H9 (cell line): ENCODE results near the gene SGSM2. TPM values are rescaled to one million over a fixed set of nuclear protein-coding genes. Genes with fewer than 3 reads are reported as not detected.

Source experiments
- DNase-seq: peaks from one replicate; pipeline ENCODE4 v3.0.0-alpha.2; 2017
- H2AFZ ChIP-seq: one replicate; pipeline ENCODE4 v1.6.1; 2013; ENCODE audit warnings: mild to moderate bottlenecking, low read length, control low read depth, moderate library complexity
- H2AK5ac ChIP-seq: 2 replicates; pipeline ENCODE4 v1.6.1; 2013; ENCODE audit warnings: low read length, control low read depth, mixed read lengths; ENCODE audit not compliant: insufficient read length
- H2BK120ac ChIP-seq: one replicate; pipeline ENCODE4 v1.6.1; 2013; ENCODE audit warnings: low read depth, mild to moderate bottlenecking, low read length, control low read depth, inconsistent platforms; ENCODE audit not compliant: poor library complexity, severe bottlenecking
- H2BK12ac ChIP-seq: 2 replicates; pipeline ENCODE4 v1.6.1; 2013; ENCODE audit warnings: low read length, control low read depth, mixed read lengths, low read depth; ENCODE audit not compliant: insufficient read length
- H2BK15ac ChIP-seq: 2 replicates; pipeline ENCODE4 v1.6.1; 2013; ENCODE audit warnings: low read depth, low read length, control low read depth
- H2BK20ac ChIP-seq: one replicate; pipeline ENCODE4 v1.6.1; 2013; ENCODE audit warnings: low read depth, mild to moderate bottlenecking, low read length, control low read depth, inconsistent platforms; ENCODE audit not compliant: poor library complexity, severe bottlenecking
- H2BK5ac ChIP-seq: 2 replicates; pipeline ENCODE4 v1.6.1; 2013; ENCODE audit warnings: low read length, control low read depth, mixed read lengths; ENCODE audit not compliant: insufficient read length
- H3K14ac ChIP-seq: 2 replicates; pipeline ENCODE4 v1.6.1; 2013; ENCODE audit warnings: low read length, control low read depth; ENCODE audit not compliant: insufficient read depth
- H3K18ac ChIP-seq: 2 replicates; pipeline ENCODE4 v1.6.1; 2013; ENCODE audit warnings: low read depth, mild to moderate bottlenecking, mixed read lengths, low read length, control low read depth; ENCODE audit not compliant: insufficient read length
- H3K23ac ChIP-seq: 2 replicates; pipeline ENCODE4 v1.6.1; 2013; ENCODE audit warnings: low read length, control low read depth, mixed read lengths, low read depth; ENCODE audit not compliant: insufficient read length
- H3K23me2 ChIP-seq: 2 replicates; pipeline ENCODE4 v1.6.1; 2013; ENCODE audit warnings: low read depth, mild to moderate bottlenecking, mixed read lengths, low read length, control low read depth; ENCODE audit not compliant: insufficient read length, poor library complexity, severe bottlenecking
- H3K27ac ChIP-seq: 2 replicates; pipeline ENCODE4 v1.5.1; 2013; ENCODE audit warnings: low read length, control low read depth, mixed read lengths, low read depth; ENCODE audit not compliant: insufficient read length
- H3K27me3 ChIP-seq: 2 replicates; pipeline ENCODE4 v1.6.1; 2013; ENCODE audit warnings: low read length, control low read depth, inconsistent platforms; ENCODE audit not compliant: insufficient read depth
- H3K4ac ChIP-seq: 2 replicates; pipeline ENCODE4 v1.6.1; 2013; ENCODE audit warnings: low read depth, mild to moderate bottlenecking, control low read depth, inconsistent platforms, low read length, moderate library complexity
- H3K4me1 ChIP-seq: 2 replicates; pipeline ENCODE4 v1.6.1; 2013; ENCODE audit warnings: low read length, control low read depth, inconsistent platforms; ENCODE audit not compliant: insufficient read depth
- H3K4me2 ChIP-seq: 2 replicates; pipeline ENCODE4 v1.6.1; 2013; ENCODE audit warnings: low read length, control low read depth, mixed read lengths; ENCODE audit not compliant: insufficient read length, insufficient read depth
- H3K56ac ChIP-seq: 2 replicates; pipeline ENCODE4 v1.6.1; 2013; ENCODE audit warnings: low read depth, mild to moderate bottlenecking, mixed read lengths, low read length, control low read depth; ENCODE audit not compliant: insufficient read length
- H3K79me1 ChIP-seq: 2 replicates; pipeline ENCODE4 v1.6.1; 2013; ENCODE audit warnings: low read depth, mild to moderate bottlenecking, moderate library complexity, low read length, control low read depth, inconsistent platforms; ENCODE audit not compliant: insufficient read depth, poor library complexity, severe bottlenecking
- H3K79me2 ChIP-seq: 2 replicates; pipeline ENCODE4 v1.6.1; 2013; ENCODE audit warnings: low read length, control low read depth, inconsistent platforms; ENCODE audit not compliant: insufficient read depth
- H3K9ac ChIP-seq: 2 replicates; pipeline ENCODE4 v1.6.1; 2013; ENCODE audit warnings: low read length, control low read depth, mixed read lengths; ENCODE audit not compliant: insufficient read length; ENCODE audit errors: extremely low read depth
- H3K9me3 ChIP-seq: one replicate; pipeline ENCODE4 v1.6.1; 2013; ENCODE audit warnings: low read depth, low read length, inconsistent platforms; ENCODE audit not compliant: control insufficient read depth
- H3T11ph ChIP-seq: one replicate; pipeline ENCODE4 v1.6.1; 2013; ENCODE audit warnings: mild to moderate bottlenecking, low read length, control low read depth, inconsistent platforms
- H4K20me1 ChIP-seq: one replicate; pipeline ENCODE4 v1.6.1; 2013; ENCODE audit not compliant: control insufficient read depth, insufficient read length, insufficient read depth
- H4K5ac ChIP-seq: 2 replicates; pipeline ENCODE4 v1.6.1; 2013; ENCODE audit warnings: low read depth, mild to moderate bottlenecking, mixed read lengths, low read length, control low read depth; ENCODE audit not compliant: insufficient read length
- H4K8ac ChIP-seq: replicated peaks from 2 replicates; pipeline ENCODE4 v1.6.1; 2013; ENCODE audit warnings: low read length, control low read depth, mixed read lengths, low read depth; ENCODE audit not compliant: insufficient read length
- H4K91ac ChIP-seq: 2 replicates; pipeline ENCODE4 v1.6.1; 2013; ENCODE audit warnings: low read depth, mild to moderate bottlenecking, moderate library complexity, mixed read lengths, low read length, control low read depth; ENCODE audit not compliant: insufficient read length
- H3K27ac Mint-ChIP-seq, 3 experiments: 2 replicates in 2 of 3; 3 replicates in 1 of 3; pipeline ENCODE4 v1.8.0; 2020 to 2021; ENCODE audit warnings: mixed read lengths in 3 of 3, mild to moderate bottlenecking in 1 of 3, moderate library complexity in 1 of 3
- H3K27me3 Mint-ChIP-seq: 2 replicates; pipeline ENCODE4 v1.8.0; 2021; ENCODE audit warnings: low read depth, mild to moderate bottlenecking, moderate library complexity, mixed read lengths
- H3K36me3 Mint-ChIP-seq, 3 experiments: 2 replicates in 2 of 3; 3 replicates in 1 of 3; pipeline ENCODE4 v1.8.0; 2020 to 2021; ENCODE audit warnings: low read depth in 3 of 3, mixed read lengths in 3 of 3; ENCODE audit not compliant: insufficient read depth in 1 of 3
- H3K4me1 Mint-ChIP-seq, 2 experiments: 2 replicates each; pipeline ENCODE4 v1.8.0; 2020; ENCODE audit warnings: mixed read lengths in 2 of 2
- H3K4me3 Mint-ChIP-seq, 2 experiments: 2 replicates in 1 of 2; 3 replicates in 1 of 2; pipeline ENCODE4 v1.8.0; 2020 to 2021; ENCODE audit warnings: mild to moderate bottlenecking in 2 of 2, mixed read lengths in 2 of 2, moderate library complexity in 1 of 2
- H3K9me3 Mint-ChIP-seq, 2 experiments: 2 replicates in 1 of 2; 3 replicates in 1 of 2; pipeline ENCODE4 v1.8.0; 2020; ENCODE audit warnings: mild to moderate bottlenecking in 2 of 2, mixed read lengths in 2 of 2, moderate library complexity in 1 of 2
- CTCF ChIP-seq: fragments of 200-600 bp; sonication (generic); conservative IDR thresholded peaks from 3 replicates; pipeline ENCODE4 v1.8.0; 2021; ENCODE audit warnings: antibody characterized with exemption, mild to moderate bottlenecking
- WGBS: extraction: QIAGEN DNeasy Blood & Tissue Kit; methylation state at CpG from one replicate; pipeline ENCODE4 v1.1.7; 2013; ENCODE audit warnings: missing lambda C conversion rate, low lambda C conversion rate, mixed read lengths; ENCODE audit not compliant: insufficient read length; ENCODE audit errors: extremely low coverage; 5-methylcytosine and 5-hydroxymethylcytosine counted together
- total RNA-seq: library from RNA; stranded (reverse); gene quantifications from 2 replicates; pipeline ENCODE4 v1.2.1, GENCODE V29; 2021

The SGSM2 gene
- total RNA-seq, 1 experiment from 2014 or later: 45.6 TPM

GRCh38 chr17:2401426-2402221 lies 64.3 kb downstream of the SGSM2 start:
- Histone ChIP-seq H4K8ac (no peak overlapping the region), H3K4me1 (peaks cover 11% of the 10 kb centered on the region; the same call in 1 of the 2 replicates), H3K9me3 (no peaks in the 10 kb centered on the region), H3K18ac (peak overlapping the region; percentile 95), H2BK15ac (no peak overlapping the region), H2BK12ac (no peak overlapping the region), H3K27me3 (no peaks in the 10 kb centered on the region), H3K9ac (peak overlapping the region; percentile 86), H3T11ph (no peak overlapping the region), H3K79me2 (peaks cover 2% of the 10 kb centered on the region; the same call in 1 of the 2 replicates), H2BK20ac (no peak overlapping the region), H4K5ac (no peak overlapping the region), H2BK120ac (no peak overlapping the region), H3K23me2 (peaks cover 22% of the 10 kb centered on the region), H3K56ac (no peak overlapping the region), H3K4ac (no peak overlapping the region; the same call in 1 of the 2 replicates), H3K79me1 (no peaks in the 10 kb centered on the region), H3K4me2 (peak overlapping the region; percentile 85), H4K20me1 (no peaks in the 10 kb centered on the region), H4K91ac (no peak overlapping the region), H2AFZ (no peak overlapping the region), H3K27ac (peak overlapping the region; percentile 88), H3K14ac (peak overlapping the region; percentile 62; the same call in 1 of the 2 replicates), H2BK5ac (peak overlapping the region; percentile 55), H2AK5ac (no peak overlapping the region), H3K23ac (no peak overlapping the region)
- peak overlapping the region; percentile 91 for H3K4me3 Mint-ChIP-seq
- WGBS: no CpG with 5 or more reads among the region's 72 CpGs
- peaks cover 25 to 28% of the 10 kb centered on the region in 2 experiments for H3K4me1 Mint-ChIP-seq
- DNase-seq: peak; percentile 100
- peak overlapping the region; percentile 96 to 100 (median 99) for H3K27ac Mint-ChIP-seq
- H3K9me3 Mint-ChIP-seq: no peaks in the 10 kb centered on the region; a peak in 1 of 5 replicates
- H3K36me3 Mint-ChIP-seq: peaks cover 0 to 5% (median 0%) of the 10 kb centered on the region in 3 experiments; a peak in 1 of 7 replicates
- H3K27me3 Mint-ChIP-seq: peaks cover 5% of the 10 kb centered on the region
- no peak for TF ChIP-seq CTCF
